ENCODE data around the gene PBRM1.

DNA sequence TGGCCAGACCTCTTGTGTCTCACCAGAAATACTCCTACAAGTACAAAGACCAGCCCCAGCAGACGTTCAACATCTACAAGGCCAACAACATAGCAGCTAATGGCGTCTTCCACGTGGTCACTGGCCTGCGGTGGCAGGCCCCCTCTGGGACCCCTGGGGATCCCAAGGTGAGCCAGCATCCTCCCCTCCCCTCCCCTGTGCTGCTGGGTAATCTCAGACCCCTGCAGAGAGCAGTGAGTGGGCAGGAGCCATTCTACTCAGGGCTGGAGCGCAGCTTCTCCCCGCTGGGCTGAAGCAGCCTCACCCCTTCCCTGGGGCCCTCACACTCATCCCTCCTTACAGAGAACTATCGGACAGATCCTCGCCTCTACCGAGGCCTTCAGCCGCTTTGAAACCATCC is 180.7 kb downstream of the PBRM1 start:
- no peak for TF ChIP-seq POLR2AphosphoS5 (IDR thresholded peaks at IDR 0.05)
- TF ChIP-seq, protein P1, sequence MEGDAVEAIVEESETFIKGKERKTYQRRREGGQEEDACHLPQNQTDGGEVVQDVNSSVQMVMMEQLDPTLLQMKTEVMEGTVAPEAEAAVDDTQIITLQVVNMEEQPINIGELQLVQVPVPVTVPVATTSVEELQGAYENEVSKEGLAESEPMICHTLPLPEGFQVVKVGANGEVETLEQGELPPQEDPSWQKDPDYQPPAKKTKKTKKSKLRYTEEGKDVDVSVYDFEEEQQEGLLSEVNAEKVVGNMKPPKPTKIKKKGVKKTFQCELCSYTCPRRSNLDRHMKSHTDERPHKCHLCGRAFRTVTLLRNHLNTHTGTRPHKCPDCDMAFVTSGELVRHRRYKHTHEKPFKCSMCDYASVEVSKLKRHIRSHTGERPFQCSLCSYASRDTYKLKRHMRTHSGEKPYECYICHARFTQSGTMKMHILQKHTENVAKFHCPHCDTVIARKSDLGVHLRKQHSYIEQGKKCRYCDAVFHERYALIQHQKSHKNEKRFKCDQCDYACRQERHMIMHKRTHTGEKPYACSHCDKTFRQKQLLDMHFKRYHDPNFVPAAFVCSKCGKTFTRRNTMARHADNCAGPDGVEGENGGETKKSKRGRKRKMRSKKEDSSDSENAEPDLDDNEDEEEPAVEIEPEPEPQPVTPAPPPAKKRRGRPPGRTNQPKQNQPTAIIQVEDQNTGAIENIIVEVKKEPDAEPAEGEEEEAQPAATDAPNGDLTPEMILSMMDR (IDR thresholded peaks at IDR 0.05) = no peak
- TF ChIP-seq POLR2A (IDR thresholded peaks at IDR 0.05) = no peak

All from suprapubic skin (tissue), 4 donors.